Progenitor cell of endocrine pancreas (in vitro differentiated cells): ENCODE results near the gene PRR16. TPM values are rescaled to one million over a fixed set of nuclear protein-coding genes. Genes with fewer than 3 reads are reported as not detected.

Experiments
- DNase-seq: peaks from one replicate; pipeline ENCODE4 v3.0.0; 2021; ENCODE audit warnings: low spot score; ENCODE audit not compliant: unreplicated experiment
- H3K27ac Mint-ChIP-seq: 2 replicates; pipeline ENCODE4 v1.8.0; 2021; ENCODE audit warnings: mild to moderate bottlenecking, moderate library complexity, mixed read lengths
- H3K27me3 Mint-ChIP-seq: 2 replicates; pipeline ENCODE4 v1.8.0; 2021; ENCODE audit warnings: mixed read lengths
- H3K36me3 Mint-ChIP-seq: 2 replicates; pipeline ENCODE4 v1.8.0; 2022; ENCODE audit warnings: mixed read lengths; ENCODE audit not compliant: insufficient read depth
- H3K4me1 Mint-ChIP-seq: 2 replicates; pipeline ENCODE4 v1.8.0; 2021; ENCODE audit warnings: low read depth, mixed read lengths
- H3K4me3 Mint-ChIP-seq: 2 replicates; pipeline ENCODE4 v1.8.0; 2021; ENCODE audit warnings: low read depth, mild to moderate bottlenecking, moderate library complexity, mixed read lengths
- H3K9me3 Mint-ChIP-seq: 2 replicates; pipeline ENCODE4 v1.8.0; 2021; ENCODE audit warnings: low read depth, mixed read lengths
- CTCF ChIP-seq: fragments of 200-600 bp; sonication (generic); IDR thresholded peaks from one replicate; pipeline ENCODE4 v1.5.0; 2021; ENCODE audit warnings: antibody characterized with exemption, mild to moderate bottlenecking; ENCODE audit not compliant: unreplicated experiment
- total RNA-seq: library from RNA; stranded (reverse); gene quantifications from 2 replicates; pipeline ENCODE4 v1.2.1, GENCODE V29; 2021

PRR16 gene
- total RNA-seq, 1 donor from 2014 or later: not detected

GRCh38 chr5:120538644-120539043, 74.5 kb downstream of the PRR16 start:
- no peak overlapping the region for H3K4me3 Mint-ChIP-seq
- H3K9me3 Mint-ChIP-seq: no peaks in the 10 kb centered on the region
- H3K27ac Mint-ChIP-seq: no peak overlapping the region
- H3K27me3 Mint-ChIP-seq: no peaks in the 10 kb centered on the region
- peaks cover 7% of the 10 kb centered on the region for H3K4me1 Mint-ChIP-seq
- no peaks in the 10 kb centered on the region for H3K36me3 Mint-ChIP-seq
- no peak for TF ChIP-seq CTCF
- DNase-seq: no peak

GRCh38 chr5:120539471-120539870, 75.4 kb downstream of the PRR16 start:
- H3K4me1 Mint-ChIP-seq: peaks cover 7% of the 10 kb centered on the region
- H3K9me3 Mint-ChIP-seq: no peaks in the 10 kb centered on the region
- H3K27me3 Mint-ChIP-seq: no peaks in the 10 kb centered on the region
- H3K4me3 Mint-ChIP-seq: no peak overlapping the region
- no peak overlapping the region for H3K27ac Mint-ChIP-seq
- TF ChIP-seq CTCF: no peak
- DNase-seq: no peak
- H3K36me3 Mint-ChIP-seq: no peaks in the 10 kb centered on the region

GRCh38 chr5:120540097-120540496, 76.0 kb downstream of the PRR16 start:
- Mint-ChIP-seq H3K4me1 (peaks cover 7% of the 10 kb centered on the region), H3K36me3 (no peaks in the 10 kb centered on the region), H3K9me3 (no peaks in the 10 kb centered on the region), H3K4me3 (no peak overlapping the region), H3K27me3 (no peaks in the 10 kb centered on the region), H3K27ac (no peak overlapping the region)
- no peak for DNase-seq
- no peak for TF ChIP-seq CTCF

GRCh38 chr5:120544043-120544442, 79.9 kb downstream of the PRR16 start:
- H3K4me1 Mint-ChIP-seq: peaks cover 5% of the 10 kb centered on the region
- no peak for TF ChIP-seq CTCF
- H3K27ac Mint-ChIP-seq: no peak overlapping the region
- H3K27me3 Mint-ChIP-seq: no peaks in the 10 kb centered on the region
- no peak for DNase-seq
- no peak overlapping the region for H3K4me3 Mint-ChIP-seq
- H3K36me3 Mint-ChIP-seq: no peaks in the 10 kb centered on the region
- no peaks in the 10 kb centered on the region for H3K9me3 Mint-ChIP-seq

GRCh38 chr5:120545007-120545406, 80.9 kb downstream of the PRR16 start:
- Mint-ChIP-seq H3K27me3 (no peaks in the 10 kb centered on the region), H3K4me3 (no peak overlapping the region)

More at GRCh38 chr5:120545007-120545406, 80.9 kb downstream of the PRR16 start:
- H3K36me3 Mint-ChIP-seq: no peaks in the 10 kb centered on the region
- no peak for DNase-seq
- no peak overlapping the region for H3K27ac Mint-ChIP-seq
- no peaks in the 10 kb centered on the region for H3K9me3 Mint-ChIP-seq
- TF ChIP-seq CTCF: no peak
- H3K4me1 Mint-ChIP-seq: peaks cover 2% of the 10 kb centered on the region
